Measurements from ENCODE around the gene HOXD1.

The HOXD1 gene
- 0 reads per million in 4 donors for total RNA-seq

DNA sequence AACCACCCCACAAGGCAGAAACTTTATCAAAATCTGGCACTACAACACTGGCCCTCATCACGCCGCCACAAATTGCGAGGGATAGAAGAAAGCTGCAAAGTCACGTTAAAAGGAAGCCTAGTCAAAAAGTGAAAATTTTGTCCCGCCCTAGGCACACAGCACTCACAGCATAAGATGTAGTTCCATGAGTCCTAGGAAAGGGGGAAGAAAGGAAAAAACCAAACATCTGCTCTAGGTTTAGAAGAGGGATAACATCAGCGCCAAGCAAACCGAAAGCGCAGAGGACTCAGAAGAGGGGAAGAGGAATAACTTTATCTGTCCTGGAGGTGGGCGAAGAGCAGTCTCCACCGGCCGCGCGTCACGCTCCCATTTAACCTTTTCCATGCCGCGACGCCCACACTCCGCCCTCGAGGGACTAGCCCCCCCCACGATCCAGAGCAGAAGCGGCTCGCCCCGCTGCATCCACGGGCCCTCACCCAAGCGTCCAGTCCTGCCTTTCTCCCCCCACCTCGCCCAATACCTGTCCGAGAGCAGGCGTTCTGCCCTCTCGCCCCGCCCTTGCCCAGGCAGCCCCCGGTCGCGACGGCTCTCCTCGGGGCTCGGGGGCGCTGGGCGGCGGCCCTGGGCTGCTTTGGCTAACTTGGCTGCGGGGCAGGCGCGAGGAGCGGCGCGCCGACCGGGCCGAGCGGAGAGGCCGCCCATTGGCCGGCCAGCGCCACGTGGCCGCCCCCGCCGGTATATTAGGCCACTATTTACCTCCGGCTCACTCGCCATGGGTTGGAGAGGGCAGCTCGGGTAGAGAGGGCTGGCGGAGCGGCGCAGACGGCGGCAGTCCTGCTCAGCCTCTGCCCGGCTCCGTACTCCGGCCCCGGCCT lies at the start of gene HOXD1:
Gene HOXD1, plus strand, starts transcription at position 770 of the 875 bp plus-strand sequence. CDS start 134 bp downstream, outside the sequence.
- DNase-seq = no peak

DNA sequence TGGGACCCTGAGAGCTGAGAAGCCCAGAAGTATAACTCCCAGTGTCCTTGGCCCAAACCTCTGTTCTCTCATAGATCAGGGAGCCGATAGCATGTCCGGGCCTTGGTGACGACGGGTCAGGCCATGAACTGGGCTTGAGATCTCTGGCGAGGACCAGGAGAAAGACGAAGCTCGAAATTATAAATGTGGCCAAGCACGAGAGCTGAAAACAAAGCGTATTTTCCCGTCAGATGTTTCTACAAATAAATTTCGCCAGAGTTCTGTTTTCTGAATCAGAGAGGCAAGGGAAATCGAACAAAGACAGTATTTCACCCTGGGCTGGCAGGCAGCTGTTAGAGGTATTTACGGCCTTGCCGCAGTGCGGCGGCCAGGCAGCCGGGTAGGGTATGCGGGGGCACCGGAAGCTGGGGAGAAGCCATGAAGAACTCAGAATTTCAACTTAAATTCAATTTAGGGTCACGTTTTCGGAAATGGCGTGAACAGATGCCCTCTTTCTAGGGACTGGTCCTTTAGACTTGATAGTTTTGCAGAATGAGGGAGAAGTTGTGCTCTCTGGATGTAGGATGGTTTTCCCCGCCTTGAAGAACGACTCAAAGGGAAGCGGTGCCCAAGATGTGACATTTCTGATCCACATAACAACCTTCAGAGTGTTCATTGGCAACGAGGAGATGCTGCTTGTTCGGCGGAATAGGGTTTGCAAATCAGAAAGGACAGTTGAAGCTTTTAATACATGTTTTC lies 49.4 kb upstream of the HOXD1 start:
- no peak for DNase-seq

DNA sequence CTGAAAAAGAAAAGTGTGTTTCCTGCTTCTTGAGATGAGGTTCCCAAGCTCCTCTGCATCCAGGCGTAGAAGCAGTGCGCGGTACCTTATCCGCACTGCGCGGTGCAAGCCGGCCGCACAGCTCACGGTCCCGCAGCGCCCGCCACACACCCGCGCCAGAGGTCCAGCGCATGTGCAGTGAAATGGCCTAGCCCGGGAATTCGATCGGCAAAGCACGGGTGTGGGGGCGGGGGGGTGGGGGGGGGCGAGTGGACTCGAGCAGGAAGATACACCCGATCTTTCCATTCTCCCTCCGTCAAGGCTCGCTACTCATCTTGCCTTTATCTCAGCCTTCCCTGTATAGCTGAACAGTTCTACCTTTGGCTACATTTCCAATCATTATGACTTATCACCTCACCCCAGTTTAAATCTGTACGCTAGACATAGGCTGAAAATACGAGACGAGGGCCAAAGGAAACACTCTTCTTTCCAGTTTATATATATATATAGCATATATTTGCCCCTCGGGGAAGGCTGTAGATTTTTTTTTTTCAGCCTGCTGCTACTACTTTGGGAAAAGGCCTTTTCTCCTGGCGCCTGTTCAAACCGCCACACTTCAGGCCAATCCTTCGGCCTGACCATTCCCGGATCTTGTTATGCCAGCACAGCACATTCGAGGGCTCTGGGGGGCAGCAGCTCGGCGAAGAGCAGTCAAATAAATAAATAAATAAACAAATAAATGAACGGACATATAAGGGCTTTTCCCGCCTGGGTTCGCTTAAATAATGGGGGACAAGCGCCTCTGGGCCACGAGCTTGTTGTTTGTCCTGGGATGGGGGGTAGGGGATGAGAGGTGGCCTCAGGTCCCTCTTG lies 48.6 kb upstream of the HOXD1 start:
- no peak for DNase-seq

DNA sequence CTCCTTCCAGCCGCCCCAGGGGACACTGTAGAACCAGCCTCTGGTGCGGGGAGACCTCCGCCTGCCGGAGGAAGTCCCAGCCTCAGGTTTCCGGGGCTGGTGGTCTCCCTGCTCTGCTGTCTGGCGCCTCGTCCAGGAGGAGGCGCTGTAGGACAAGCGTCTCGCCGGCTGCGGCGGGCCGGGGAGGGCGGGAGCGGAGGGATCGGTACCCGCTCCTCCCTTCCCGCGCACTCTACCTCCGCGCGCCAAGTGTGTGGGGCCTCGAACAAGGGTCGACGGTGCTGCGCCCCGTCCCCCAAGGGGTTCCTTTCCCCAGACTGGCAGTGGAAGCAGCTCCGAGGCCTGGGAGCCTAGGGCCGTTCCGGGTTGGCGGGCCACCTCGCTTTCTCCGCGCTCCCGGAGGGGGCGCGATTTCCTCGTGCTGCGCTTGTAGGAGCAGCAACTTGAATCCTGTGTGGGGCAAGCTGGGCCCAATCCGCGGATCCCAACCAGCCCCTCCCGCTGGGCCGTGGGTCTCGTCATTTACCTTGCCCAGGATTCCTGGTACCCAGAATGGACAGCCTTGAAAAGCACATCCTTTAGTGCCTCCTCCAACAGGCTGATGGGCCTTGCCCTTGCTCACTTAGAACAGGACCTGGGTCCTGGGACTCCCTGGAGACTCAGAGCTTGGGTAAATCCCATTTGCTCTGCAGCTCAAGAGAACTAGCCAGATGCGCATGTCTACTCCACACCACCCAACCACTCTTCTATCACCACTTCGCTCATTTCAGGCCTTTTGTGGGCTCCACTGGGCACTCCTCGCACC lies 47.8 kb upstream of the HOXD1 start:
- DNase-seq = peak in 4 of 5 donors; percentile 35 to 67 (median 46)

DNA sequence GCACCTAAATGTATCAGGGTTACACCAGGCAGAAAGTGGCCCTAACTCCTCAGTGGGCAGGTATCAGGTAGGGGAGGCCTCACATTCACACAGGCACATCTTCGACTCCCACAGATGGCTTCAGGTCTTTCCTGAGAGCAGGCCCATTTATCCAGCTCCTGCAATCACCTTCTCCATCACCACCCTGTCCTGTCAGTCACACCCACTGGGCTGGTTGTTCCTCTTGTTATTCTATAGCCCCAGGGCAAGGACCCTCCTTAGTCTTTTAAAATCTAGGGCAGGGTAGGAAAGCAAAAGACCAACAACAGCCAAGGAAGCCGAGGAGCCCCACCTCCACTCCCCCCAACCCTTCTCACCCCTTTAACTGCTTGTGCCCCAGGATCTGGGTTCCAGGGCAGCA lies 46.2 kb upstream of the HOXD1 start:
- DNase-seq = no peak

DNA sequence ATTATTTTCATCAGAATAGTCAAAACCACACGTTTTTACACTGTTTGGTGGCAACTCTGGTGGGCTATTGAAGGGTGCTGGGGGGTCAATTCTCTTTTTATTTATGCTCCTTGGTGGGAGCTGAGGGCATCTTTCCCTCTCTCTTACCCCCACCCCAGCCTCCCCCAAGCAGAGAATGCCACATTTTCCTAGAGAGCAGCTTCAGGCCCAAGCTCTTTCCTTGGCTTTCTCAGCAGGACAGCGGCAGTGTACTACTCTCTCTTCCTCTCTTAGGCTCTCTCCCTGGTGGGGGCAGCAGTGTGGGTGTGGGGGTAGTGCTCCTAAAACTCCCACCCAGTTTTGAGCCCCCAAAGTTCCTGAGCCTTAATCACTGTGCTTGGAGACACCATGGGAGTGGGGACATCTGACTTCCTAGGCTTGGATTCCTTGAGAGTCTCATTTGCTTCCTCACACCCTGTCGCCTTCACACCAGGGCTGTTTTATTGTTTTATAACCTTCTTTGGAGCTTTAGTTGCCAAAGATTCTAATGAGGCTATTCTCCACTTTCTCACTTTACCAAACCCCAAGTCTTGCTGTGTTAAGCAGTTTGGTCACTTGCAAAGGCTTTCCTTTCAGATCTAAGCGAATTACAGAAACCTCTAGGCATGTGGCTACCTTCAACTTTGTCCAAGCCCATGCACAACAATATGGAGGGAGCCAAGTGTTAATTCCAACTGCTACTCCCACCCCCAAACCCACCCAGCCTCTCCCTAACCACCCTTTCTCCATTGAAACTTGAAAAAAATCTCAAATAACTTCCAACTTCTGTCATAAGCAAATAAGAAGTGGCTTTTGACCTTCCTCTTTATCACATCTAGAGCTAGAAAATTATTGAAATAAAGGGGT lies 43.1 kb upstream of the HOXD1 start:
- DNase-seq = no peak

DNA sequence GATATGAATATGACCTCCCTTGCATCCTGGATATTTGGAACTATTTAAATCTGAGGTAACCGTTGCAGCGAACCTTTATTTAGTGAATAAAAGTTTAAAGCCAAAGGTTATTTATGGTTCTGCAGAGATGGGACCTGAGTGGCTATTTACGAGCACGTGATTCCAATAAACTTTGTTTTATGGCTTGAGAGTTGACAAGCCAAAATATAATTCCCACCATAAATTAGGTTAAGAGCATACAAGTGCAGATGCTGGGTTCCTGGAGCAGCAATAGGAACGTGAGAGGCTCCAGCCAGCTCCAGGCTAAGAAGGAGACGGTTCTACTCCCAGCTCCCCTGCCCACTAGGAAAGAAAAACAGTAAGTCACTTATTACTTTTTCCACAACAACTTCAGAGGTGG lies 42.4 kb upstream of the HOXD1 start:
- DNase-seq = no peak

DNA sequence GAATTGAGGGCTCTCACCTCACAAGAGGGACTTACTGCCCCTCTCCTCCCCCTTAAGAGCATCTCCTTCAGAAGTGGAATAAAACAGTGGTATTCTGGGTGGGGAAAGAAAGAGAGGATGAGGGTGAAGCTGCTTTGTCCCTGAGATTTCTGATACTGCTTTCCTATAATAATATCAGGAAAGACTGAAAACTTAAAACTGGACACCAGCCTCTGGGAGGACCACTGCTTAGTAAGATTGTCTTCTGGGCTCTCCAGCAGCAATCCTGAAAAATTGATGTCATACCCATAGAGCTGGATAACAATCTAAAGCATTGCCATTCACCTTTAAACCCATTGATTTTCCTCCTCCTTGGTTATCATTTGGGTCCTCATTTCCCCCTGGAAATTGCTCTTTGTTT lies 41.8 kb upstream of the HOXD1 start:
- DNase-seq = no peak

DNA sequence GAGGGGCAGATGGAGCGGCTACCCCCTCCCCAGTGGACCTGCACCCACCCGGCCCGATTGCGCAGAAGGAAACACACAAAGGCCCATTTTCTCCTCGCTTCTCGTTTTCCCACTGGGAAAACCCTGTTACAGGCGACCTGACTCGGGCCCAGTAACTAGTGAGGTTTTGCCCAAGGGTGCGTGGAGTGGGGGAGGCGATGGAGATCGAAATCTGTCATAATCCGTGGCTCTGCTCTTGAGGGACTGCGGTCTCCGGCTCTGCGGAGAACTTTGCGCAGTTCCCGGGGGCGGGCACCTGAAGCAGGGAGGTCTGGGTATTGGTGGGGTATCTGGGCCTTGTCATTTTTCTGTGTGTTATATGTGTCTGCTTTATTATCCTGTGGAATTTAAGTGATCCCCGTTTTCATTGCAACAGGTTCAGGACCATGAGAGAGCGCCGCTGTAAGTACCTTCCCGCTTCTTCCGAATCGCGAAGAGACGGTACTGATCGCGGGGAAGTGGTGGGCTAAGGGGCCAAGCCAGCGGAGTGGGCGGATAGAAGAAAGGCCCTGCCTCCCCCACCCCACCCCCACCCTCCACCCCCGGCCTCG lies 41.2 kb upstream of the HOXD1 start:
- no peak for DNase-seq

DNA sequence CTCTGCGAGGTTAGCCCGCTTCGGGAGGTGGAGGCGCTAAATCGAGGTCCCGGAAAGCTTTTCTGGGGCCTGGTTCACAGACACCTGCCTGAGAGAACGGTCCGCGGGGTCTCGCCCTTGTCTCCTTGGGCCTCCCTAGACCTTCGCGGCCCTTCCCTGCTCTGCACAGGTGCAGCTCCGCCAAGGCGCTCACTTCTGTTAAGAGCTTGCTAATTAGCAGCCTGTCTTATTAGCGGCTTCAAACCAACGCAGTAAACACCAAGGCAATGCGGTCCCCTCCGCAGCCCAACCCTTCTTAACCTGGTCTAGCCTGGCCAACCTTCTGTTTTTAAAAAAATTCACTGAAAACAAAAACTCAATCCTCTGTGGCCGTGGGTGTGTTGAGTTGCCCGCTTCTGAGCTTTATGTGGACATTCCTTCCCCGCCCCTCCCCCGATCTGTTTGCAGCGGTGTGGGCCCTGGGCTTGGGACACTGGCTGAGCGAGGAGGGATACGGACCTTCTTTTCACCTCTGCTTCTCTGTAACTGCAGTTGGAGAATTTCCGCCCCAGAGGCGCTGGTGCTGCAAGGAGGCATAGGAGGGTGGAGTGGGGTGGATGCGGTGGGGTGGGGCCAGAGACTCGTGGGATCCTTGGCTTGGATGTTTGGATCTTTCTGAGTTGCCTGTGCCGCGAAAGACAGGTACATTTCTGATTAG lies 40.5 kb upstream of the HOXD1 start:
- no peak for DNase-seq

DNA sequence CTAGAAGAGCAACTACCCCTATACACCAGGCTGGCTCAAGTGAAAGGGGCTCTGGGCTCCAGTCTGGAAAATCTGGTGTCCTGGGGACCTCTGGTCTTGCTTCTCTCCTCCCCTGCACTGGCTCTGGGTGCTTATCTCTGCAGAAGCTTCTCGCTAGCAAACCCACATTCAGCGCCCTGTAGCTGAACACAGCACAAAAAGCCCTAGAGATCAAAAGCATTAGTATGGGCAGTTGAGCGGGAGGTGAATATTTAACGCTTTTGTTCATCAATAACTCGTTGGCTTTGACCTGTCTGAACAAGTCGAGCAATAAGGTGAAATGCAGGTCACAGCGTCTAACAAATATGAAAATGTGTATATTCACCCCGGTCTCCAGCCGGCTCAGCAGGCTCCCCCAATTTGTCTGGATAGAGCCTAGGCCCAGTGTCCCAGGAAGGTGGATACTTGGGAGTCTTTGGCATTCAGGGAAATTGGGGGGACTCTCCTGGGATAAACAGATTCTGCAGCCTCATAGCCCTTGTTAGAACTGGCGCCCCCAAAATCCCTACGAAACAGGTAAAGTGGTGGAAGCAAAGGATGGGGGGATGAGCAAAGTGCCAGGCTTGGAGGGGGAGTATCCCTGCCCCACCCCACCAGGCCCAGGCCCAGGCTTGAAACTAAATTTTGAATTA lies 39.6 kb upstream of the HOXD1 start:
- no peak for DNase-seq

DNA sequence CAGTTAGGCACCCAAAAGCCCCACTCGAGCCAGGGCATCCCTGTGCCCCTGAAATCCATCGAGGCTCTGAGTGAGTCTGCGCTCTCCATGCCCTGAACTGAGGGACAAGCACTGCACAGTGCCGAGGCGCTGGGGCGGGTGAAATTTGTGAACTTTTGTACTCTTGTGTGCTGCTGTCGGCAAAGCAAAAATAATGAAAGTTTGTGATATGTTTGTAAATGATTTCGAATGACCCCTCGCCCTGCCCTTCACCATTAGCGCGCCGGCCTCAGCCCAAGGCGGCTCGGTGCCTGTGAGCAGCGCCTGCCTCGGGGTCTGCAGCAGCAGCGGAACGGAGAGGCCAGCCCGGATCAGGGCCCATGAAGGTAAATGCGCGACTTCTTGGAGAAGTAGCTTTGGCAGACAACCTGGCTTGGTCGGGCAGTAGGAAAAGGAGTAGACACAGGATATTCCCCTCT lies 39.0 kb upstream of the HOXD1 start:
- no peak for DNase-seq

DNA sequence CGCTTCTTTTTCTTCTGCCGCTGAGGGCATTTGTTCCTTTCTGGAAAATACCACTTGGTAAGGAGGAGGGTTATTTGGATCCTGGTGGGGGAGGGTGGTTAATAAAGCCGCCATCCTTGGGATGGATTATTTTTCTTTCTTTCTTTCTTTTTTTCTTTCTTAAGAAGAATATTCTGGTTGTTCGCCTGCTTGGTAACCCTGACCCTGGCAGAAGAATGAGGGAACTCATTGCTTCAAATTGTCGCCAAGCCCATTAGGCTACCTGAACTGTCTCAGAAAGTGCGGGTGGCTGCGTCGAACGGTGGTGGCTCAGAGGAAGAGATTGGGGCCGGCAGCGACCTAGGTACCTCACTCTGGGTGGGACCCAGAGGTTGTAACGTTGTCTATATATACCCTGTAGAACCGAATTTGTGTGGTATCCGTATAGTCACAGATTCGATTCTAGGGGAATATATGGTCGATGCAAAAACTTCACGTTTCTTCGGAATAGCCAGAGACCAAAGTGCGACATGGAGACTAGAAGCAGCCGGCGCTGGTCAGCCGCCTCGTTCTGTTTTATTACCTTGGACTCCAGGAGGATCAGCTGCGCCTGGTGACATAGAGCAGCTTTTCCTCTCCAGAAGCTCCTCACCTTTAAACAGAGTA lies 38.4 kb upstream of the HOXD1 start:
- no peak for DNase-seq

DNA sequence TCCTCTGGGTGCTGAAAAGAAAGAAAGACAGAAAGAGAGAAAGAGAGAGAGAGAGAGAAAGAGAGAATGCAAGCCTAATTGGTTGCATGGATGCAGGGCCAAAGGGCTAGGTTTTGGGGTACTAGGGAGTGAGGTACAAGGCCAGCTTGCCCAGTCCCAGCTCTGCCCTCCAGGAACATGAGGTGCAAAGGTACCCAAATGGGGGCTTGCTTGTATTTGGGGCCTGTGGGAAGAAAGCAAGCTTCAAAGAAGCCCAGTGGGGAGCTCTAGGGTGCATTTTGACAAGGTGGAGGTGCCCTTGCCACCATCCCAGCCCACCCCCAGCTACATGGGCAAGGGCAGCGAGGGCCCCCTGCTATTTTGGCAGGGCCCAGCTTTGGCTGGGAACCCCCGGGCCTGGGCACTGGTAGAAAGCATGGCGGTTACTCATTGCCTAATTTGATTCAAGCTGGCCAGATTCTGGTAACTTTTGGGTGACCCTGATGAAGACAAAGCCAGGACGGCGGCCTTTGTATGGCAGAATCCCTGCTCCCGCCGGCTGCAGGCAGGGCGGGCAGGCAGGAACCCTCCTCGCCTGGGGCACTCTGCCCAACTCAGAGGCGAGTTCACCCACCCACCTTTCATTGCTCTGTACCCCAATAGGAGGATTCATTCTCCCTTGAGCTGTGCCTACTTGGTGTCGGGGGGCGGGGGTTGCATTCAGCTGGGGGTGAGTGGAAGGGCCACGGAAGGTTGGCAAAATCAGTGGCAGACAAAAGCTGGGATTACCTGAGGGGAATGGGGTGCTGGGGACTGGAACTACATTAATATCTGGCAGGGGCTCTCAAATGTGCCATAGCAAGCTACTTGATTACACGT lies 37.7 kb upstream of the HOXD1 start:
- DNase-seq = no peak

DNA sequence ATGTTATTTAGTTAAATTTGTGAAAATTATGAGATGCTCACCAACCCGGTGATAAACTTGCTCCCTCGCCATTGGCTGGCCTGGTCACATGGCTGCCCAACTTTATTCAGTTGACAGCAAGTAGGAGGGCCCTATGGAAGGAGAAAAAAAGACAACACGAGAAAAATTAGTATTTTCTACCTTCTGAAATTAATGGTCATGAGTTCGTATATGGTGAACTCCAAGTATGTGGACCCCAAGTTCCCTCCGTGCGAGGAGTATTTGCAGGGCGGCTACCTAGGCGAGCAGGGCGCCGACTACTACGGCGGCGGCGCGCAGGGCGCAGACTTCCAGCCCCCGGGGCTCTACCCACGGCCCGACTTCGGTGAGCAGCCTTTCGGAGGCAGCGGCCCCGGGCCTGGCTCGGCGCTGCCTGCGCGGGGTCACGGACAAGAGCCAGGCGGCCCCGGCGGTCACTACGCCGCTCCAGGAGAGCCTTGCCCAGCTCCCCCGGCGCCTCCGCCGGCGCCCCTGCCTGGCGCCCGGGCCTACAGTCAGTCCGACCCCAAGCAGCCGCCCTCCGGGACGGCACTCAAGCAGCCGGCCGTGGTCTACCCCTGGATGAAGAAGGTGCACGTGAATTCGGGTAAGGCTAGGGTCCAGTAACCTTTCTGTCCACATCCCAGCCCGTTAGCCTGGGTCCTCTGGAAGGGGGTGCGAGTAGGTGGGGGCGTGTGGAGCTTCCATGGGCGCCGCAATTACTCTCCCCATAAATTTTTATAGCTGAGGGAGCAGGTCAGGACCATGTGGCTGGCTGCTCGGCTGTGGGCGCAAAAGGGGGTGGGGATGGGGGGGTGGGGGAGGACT lies 36.8 kb upstream of the HOXD1 start, which contains the start of gene HOXD4:
Gene HOXD4, plus strand, starts transcription at position 109 of the 846 bp plus-strand sequence. Its CDS starts 84 bp downstream, at position 193.
- DNase-seq = no peak

DNA sequence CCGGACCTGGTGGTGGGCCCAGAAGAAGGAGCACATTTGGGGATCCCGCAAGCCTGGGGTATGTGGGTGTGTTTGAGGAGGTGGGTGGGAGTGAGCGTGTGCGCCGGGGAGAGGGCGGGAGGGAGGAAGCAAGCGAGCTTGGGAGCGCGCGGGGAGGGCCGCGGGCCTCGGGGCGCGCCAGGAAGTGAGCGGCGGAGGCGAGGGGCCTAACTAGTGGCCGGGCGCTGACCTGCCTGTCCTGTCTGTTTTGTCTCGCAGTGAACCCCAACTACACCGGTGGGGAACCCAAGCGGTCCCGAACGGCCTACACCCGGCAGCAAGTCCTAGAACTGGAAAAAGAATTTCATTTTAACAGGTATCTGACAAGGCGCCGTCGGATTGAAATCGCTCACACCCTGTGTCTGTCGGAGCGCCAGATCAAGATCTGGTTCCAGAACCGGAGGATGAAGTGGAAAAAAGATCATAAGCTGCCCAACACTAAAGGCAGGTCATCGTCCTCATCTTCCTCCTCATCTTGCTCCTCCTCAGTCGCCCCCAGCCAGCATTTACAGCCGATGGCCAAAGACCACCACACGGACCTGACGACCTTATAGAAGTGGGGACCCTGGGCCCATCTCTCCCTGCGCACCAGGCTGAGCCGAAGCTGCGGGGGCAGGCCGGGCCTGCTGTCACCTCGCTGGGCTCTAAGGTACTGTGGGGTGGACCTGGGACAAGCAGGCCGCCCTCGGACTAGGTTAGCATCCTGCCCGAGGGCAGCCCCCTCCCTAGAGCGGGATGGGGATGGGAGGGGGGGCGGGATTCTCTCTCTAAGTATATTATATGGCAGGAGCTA lies 35.9 kb upstream of the HOXD1 start:
- DNase-seq = no peak

Data from T-helper 1 cell (primary cell).